Pancreas (tissue), 10 donors: ENCODE results near the gene AIG1. TPM values are rescaled to one million over a fixed set of nuclear protein-coding genes. Genes with fewer than 3 reads are reported as not detected.

Source experiments
- ATAC-seq, 4 donors: fragments of 200-7000 bp; cut with Tn5 transposase; one replicate each; pipeline versions ENCODE4 v1.8.0 to v1.9.1; 2020; ENCODE audit warnings: mild to moderate bottlenecking in 4 of 4, moderate library complexity in 4 of 4
- DNase-seq, 6 donors: peaks; one replicate each; pipeline ENCODE4 v3.0.0-alpha.2; 2020
- FAIRE-seq: peaks from 2 replicates; lab custom pipeline; 2012; peaks lifted over from hg19 to GRCh38; lab: Jason Lieb, UNC
- H3K27ac ChIP-seq, 4 donors: fragments of 200-600 bp; sonication (generic); 1 replicate in 3 of 4; 2 replicates in 1 of 4; pipeline versions ENCODE4 v1.5.0 to v1.8.0; 2020
- H3K27me3 ChIP-seq, 4 donors: fragments of 200-600 bp; one replicate each; pipeline ENCODE4 v1.8.0; 2021
- H3K36me3 ChIP-seq, 3 donors: fragments of 200-600 bp; sonication (generic) in 1 of 3; one replicate each; pipeline versions ENCODE4 v1.5.0 to v1.8.0; 2020 to 2021
- H3K4me1 ChIP-seq, 3 donors: fragments of 200-600 bp; one replicate each; pipeline ENCODE4 v1.8.0; 2021
- H3K4me3 ChIP-seq, 4 donors: fragments of 200-600 bp; sonication (generic) in 2 of 4; one replicate each; pipeline versions ENCODE4 v1.5.0 to v1.8.0; 2020 to 2021
- H3K9me3 ChIP-seq, 4 donors: fragments of 200-600 bp; one replicate each; pipeline ENCODE4 v1.8.0; 2021
- CTCF ChIP-seq, 4 donors: fragments of 200-600 bp; sonication (generic) in 3 of 4; IDR thresholded peaks; one replicate each; pipeline versions ENCODE4 v1.5.0 to v1.8.0; 2021; ENCODE audit warnings: antibody characterized with exemption in 4 of 4
- WGBS, 2 donors: extraction: QIAGEN DNeasy Blood & Tissue Kit; methylation state at CpG; one replicate each; pipeline ENCODE4 v1.1.7; 2013; 5-methylcytosine and 5-hydroxymethylcytosine counted together
- intact Hi-C, 3 donors: fragments of 100-400 bp; cut with DNase I; formaldehyde crosslinking; loops; one replicate each; pipeline versions ENCODE4 v1.11.1 to v1.14.2; 2022
- polyA plus RNA-seq, 2 donors: library from polyadenylated mRNA; stranded (reverse); fragments of 200-250 nt; gene quantifications; one replicate each; pipeline ENCODE4 v1.2.3, GENCODE V29; 2013
- total RNA-seq, 6 donors: library from RNA; stranded (reverse); fragmentation: NEBNext Ultra II Directional in 4 of 6; extraction: Animal tissue kit (Norgen Biotek cat#: 25700) in 4 of 6; gene quantifications; one replicate each; pipeline versions ENCODE4 v1.2.1 to v1.2.4, GENCODE V29; 2021 to 2023
- donor health status: healthy with polysubstance abuse.
- donor health status: DM: no; HTN: no; CAD: no; lungs with moderate emphysema.
- donor health status: DM: no; HTN: no; CAD: no.
- donor health status: control.
- donor health status: control.
- donor health status: Bipolar disorder and iron deficiency.
- donor health status: DM: yes; HTN: yes; CAD: no.
- donor health status: DM: no; HTN: no; CAD: no.
- donor health status: DM: no; HTN: no; CAD: no.
- donor health status: DM: yes; HTN: yes; CAD: no.

The AIG1 gene
- total and polyA plus RNA-seq, 8 donors, result 8.7 to 28.9 (median 14.9) TPM

GRCh38 chr6:143369971-143370370 is 309.3 kb downstream of the AIG1 start:
- H3K4me1 ChIP-seq, result no peaks in the 10 kb centered on the region
- 52 to 58% methylated on average over 3 of the region's 3 CpGs for WGBS, 2 donors
- H3K36me3 ChIP-seq, result no peaks in the 10 kb centered on the region
- no peaks in the 10 kb centered on the region for H3K27me3 ChIP-seq
- H3K27ac ChIP-seq, result no peak overlapping the region
- DNase-seq (no peak), ATAC-seq (no peak), FAIRE-seq (no peak)
- no peaks in the 10 kb centered on the region for H3K9me3 ChIP-seq
- no peak overlapping the region for H3K4me3 ChIP-seq
- no peak for TF ChIP-seq CTCF (IDR thresholded peaks at IDR 0.05)
- intact Hi-C loops, result no loop called here

GRCh38 chr6:143370812-143371370 is 310.2 kb downstream of the AIG1 start:
- Histone ChIP-seq H3K4me3 (no peak overlapping the region), H3K4me1 (no peaks in the 10 kb centered on the region), H3K36me3 (no peaks in the 10 kb centered on the region), H3K27ac (no peak overlapping the region), H3K9me3 (no peaks in the 10 kb centered on the region), H3K27me3 (no peaks in the 10 kb centered on the region)
- FAIRE-seq, result no peak
- intact Hi-C loops, result no loop called here
- no peak for DNase-seq
- no peak for ATAC-seq
- no peak for TF ChIP-seq CTCF (IDR thresholded peaks at IDR 0.05)
- 74 to 84% methylated on average over 5 of the region's 5 CpGs for WGBS, 2 donors

- WGBS, 2 donors, result 65 to 74% methylated on average over 7 of the region's 7 CpGs
- DNase-seq (no peak), FAIRE-seq (no peak), ATAC-seq (no peak)
- Histone ChIP-seq H3K27me3 (no peaks in the 10 kb centered on the region), H3K4me1 (no peaks in the 10 kb centered on the region), H3K36me3 (no peaks in the 10 kb centered on the region), H3K4me3 (no peak overlapping the region), H3K27ac (no peak overlapping the region), H3K9me3 (no peaks in the 10 kb centered on the region)
- intact Hi-C loops, result no loop called here
- TF ChIP-seq CTCF (IDR thresholded peaks at IDR 0.05), result no peak
Measured at GRCh38 chr6:143372199-143372882, 311.7 kb downstream of the AIG1 start.

- ATAC-seq (no peak), DNase-seq (no peak), FAIRE-seq (no peak)
- no peak overlapping the region for H3K4me3 ChIP-seq
- no peaks in the 10 kb centered on the region for H3K9me3 ChIP-seq
- TF ChIP-seq CTCF (IDR thresholded peaks at IDR 0.05), result no peak
- 27 to 31% methylated on average over 2 of the region's 2 CpGs for WGBS, 2 donors
- no peaks in the 10 kb centered on the region for H3K4me1 ChIP-seq
- intact Hi-C loops, result no loop called here
- no peaks in the 10 kb centered on the region for H3K36me3 ChIP-seq
- H3K27ac ChIP-seq, result no peak overlapping the region
- H3K27me3 ChIP-seq, result no peaks in the 10 kb centered on the region
Measured at GRCh38 chr6:143374014-143374413, 313.3 kb downstream of the AIG1 start.

- intact Hi-C loops, result no loop called here
- WGBS, 2 donors, result 63 to 78% methylated on average over 5 of the region's 5 CpGs
- TF ChIP-seq CTCF (IDR thresholded peaks at IDR 0.05), result no peak
- no peak for DNase-seq
- no peaks in the 10 kb centered on the region for H3K27me3 ChIP-seq
- no peaks in the 10 kb centered on the region for H3K4me1 ChIP-seq
- no peaks in the 10 kb centered on the region for H3K36me3 ChIP-seq
- H3K27ac ChIP-seq, result no peak overlapping the region
- H3K9me3 ChIP-seq, result no peaks in the 10 kb centered on the region
- no peak for FAIRE-seq
- ATAC-seq, result no peak
- H3K4me3 ChIP-seq, result no peak overlapping the region
Measured at GRCh38 chr6:143375022-143375585, 314.4 kb downstream of the AIG1 start.
